Keratinocyte (primary cell): Measurements from ENCODE around the gene KLC3. TPM values are rescaled to one million over a fixed set of nuclear protein-coding genes. Genes with fewer than 3 reads are reported as not detected.

Experiments used
- DNase-seq: peaks from one replicate; pipeline ENCODE4 v3.0.0-alpha.2; 2011; ENCODE audit warnings: low read depth, missing footprints, low spot score
- FAIRE-seq: peaks from 2 replicates; lab custom pipeline; 2011; peaks lifted over from hg19 to GRCh38; lab: Jason Lieb, UNC
- H2AFZ ChIP-seq: 2 replicates; pipeline ENCODE4 v1.6.0; 2012; ENCODE audit warnings: low read length, control low read depth, inconsistent platforms; ENCODE audit not compliant: control insufficient read depth
- H3K27ac ChIP-seq: 2 replicates; pipeline ENCODE4 v1.5.1; 2011; ENCODE audit warnings: low read length; ENCODE audit not compliant: control insufficient read depth, insufficient read depth
- H3K27me3 ChIP-seq: 3 replicates; pipeline ENCODE4 v1.6.0; 2011; ENCODE audit warnings: low read length; ENCODE audit not compliant: control insufficient read depth, insufficient read depth; ENCODE audit errors: extremely low read depth
- H3K36me3 ChIP-seq, 2 experiments: 2 replicates in 1 of 2; 3 replicates in 1 of 2; pipeline ENCODE4 v1.5.1; 2011; ENCODE audit warnings: low read length in 2 of 2, mild to moderate bottlenecking in 1 of 2; ENCODE audit not compliant: control insufficient read depth in 2 of 2, insufficient read depth in 2 of 2; ENCODE audit errors: extremely low read depth in 1 of 2
- H3K4me1 ChIP-seq: 3 replicates; pipeline ENCODE4 v1.5.1; 2011; ENCODE audit warnings: low read length; ENCODE audit not compliant: control insufficient read depth, insufficient read depth; ENCODE audit errors: extremely low read depth
- H3K4me2 ChIP-seq: 3 replicates; pipeline ENCODE4 v1.6.0; 2011; ENCODE audit warnings: low read depth, low read length; ENCODE audit not compliant: control insufficient read depth, insufficient read depth; ENCODE audit errors: extremely low read depth
- H3K4me3 ChIP-seq, 3 experiments: fragments of 200-600 bp in 1 of 3; sonication (generic) in 1 of 3; 2 replicates in 2 of 3; 3 replicates in 1 of 3; pipeline ENCODE4 v1.5.1; 2011 to 2016; ENCODE audit warnings: low read length in 3 of 3, mild to moderate bottlenecking in 3 of 3, control low read depth in 2 of 3, inconsistent platforms in 1 of 3, low read depth in 1 of 3, mixed read lengths in 1 of 3, mixed run types in 1 of 3, moderate library complexity in 1 of 3; ENCODE audit not compliant: control insufficient read depth in 2 of 3, insufficient read depth in 2 of 3; ENCODE audit errors: extremely low read depth in 1 of 3
- H3K79me2 ChIP-seq: 2 replicates; pipeline ENCODE4 v1.6.0; 2012; ENCODE audit warnings: low read length; ENCODE audit not compliant: control insufficient read depth, insufficient read depth
- H3K9ac ChIP-seq: 3 replicates; pipeline ENCODE4 v1.6.0; 2011; ENCODE audit warnings: low read length; ENCODE audit not compliant: control insufficient read depth, insufficient read depth; ENCODE audit errors: extremely low read depth
- H3K9me1 ChIP-seq: 3 replicates; pipeline ENCODE4 v1.6.0; 2011; ENCODE audit warnings: low read length; ENCODE audit not compliant: control insufficient read depth, insufficient read depth; ENCODE audit errors: extremely low read depth
- H3K9me3 ChIP-seq: 2 replicates; pipeline ENCODE4 v1.5.1; 2012; ENCODE audit warnings: low read depth, low read length; ENCODE audit not compliant: control insufficient read depth
- H4K20me1 ChIP-seq: 3 replicates; pipeline ENCODE4 v1.6.0; 2011; ENCODE audit warnings: low read length; ENCODE audit not compliant: control insufficient read depth, insufficient read depth; ENCODE audit errors: extremely low read depth
- CTCF ChIP-seq, 3 experiments: IDR thresholded peaks in 1 of 3; conservative IDR thresholded peaks in 1 of 3; optimal IDR thresholded peaks in 1 of 3; 2 replicates in 2 of 3; 3 replicates in 1 of 3; pipeline versions ENCODE3 to v1.5.1; 2011; ENCODE audit warnings: low read length in 3 of 3, mild to moderate bottlenecking in 3 of 3, moderate library complexity in 2 of 3, control low read depth in 1 of 3, inconsistent platforms in 1 of 3; ENCODE audit not compliant: insufficient read depth in 2 of 3; ENCODE audit errors: extremely low read depth in 1 of 3
- EZH2 ChIP-seq: IDR thresholded peaks from one replicate; pipeline ENCODE4 v1.6.1; 2012; ENCODE audit warnings: inconsistent platforms, mild to moderate bottlenecking, low read length, moderate library complexity
- dilution Hi-C: fragments of 300-500 bp; cut with MboI; formaldehyde crosslinking; loops from one replicate; pipeline ENCODE4 v1.7.0; 2020; ENCODE audit warnings: low sequenced_read_pairs; ENCODE audit not compliant: extremely low pct_ligation_motif_present
- polyA plus RNA-seq, 5 experiments: library from polyadenylated mRNA; depleted of rRNA in 3 of 5; stranded (reverse) in 3 of 5; stranded (forward) in 1 of 5; unstranded in 1 of 5; fragments of >200 nt; gene quantifications; 1 replicate in 1 of 5; 2 replicates in 3 of 5; 3 replicates in 1 of 5; pipeline versions ENCODE4 v1.2.1 to v1.2.3, GENCODE V29; 2011 to 2012; ENCODE audit warnings: missing spikeins in 2 of 5, low read depth in 1 of 5, low replicate concordance in 1 of 5

The KLC3 gene
- polyA plus RNA-seq, 1 donor (not counting 4 experiments of a cell fraction or from before 2014, with no cell fraction given) = 14.7 TPM

GRCh38 chr19:45303269-45304060, 37.1 kb upstream of the KLC3 start:
- Histone ChIP-seq H3K9ac (no peak overlapping the region), H3K4me3 (no peak overlapping the region), H3K27ac (no peak overlapping the region), H3K27me3 (no peaks in the 10 kb centered on the region), H3K9me3 (no peaks in the 10 kb centered on the region), H3K4me2 (no peak overlapping the region), H3K36me3 (peaks cover 5 to 10% of the 10 kb centered on the region in 2 experiments), H3K4me1 (peaks cover 12% of the 10 kb centered on the region), H3K79me2 (no peaks in the 10 kb centered on the region), H2AFZ (no peak overlapping the region), H3K9me1 (no peaks in the 10 kb centered on the region), H4K20me1 (no peaks in the 10 kb centered on the region)
- dilution Hi-C loops = no loop called here
- TF ChIP-seq EZH2 (no peak), CTCF (optimal IDR thresholded peaks at IDR 0.05 in 1 of 3, IDR thresholded peaks at IDR 0.05 in 1 of 3, conservative IDR thresholded peaks at IDR 0.05 in 1 of 3; ENCODE audit: extremely low read depth in 1 of 3, insufficient read depth in 2 of 3, low read length in 3 of 3) (no peak)
- DNase-seq (no peak), FAIRE-seq (no peak)

DNA sequence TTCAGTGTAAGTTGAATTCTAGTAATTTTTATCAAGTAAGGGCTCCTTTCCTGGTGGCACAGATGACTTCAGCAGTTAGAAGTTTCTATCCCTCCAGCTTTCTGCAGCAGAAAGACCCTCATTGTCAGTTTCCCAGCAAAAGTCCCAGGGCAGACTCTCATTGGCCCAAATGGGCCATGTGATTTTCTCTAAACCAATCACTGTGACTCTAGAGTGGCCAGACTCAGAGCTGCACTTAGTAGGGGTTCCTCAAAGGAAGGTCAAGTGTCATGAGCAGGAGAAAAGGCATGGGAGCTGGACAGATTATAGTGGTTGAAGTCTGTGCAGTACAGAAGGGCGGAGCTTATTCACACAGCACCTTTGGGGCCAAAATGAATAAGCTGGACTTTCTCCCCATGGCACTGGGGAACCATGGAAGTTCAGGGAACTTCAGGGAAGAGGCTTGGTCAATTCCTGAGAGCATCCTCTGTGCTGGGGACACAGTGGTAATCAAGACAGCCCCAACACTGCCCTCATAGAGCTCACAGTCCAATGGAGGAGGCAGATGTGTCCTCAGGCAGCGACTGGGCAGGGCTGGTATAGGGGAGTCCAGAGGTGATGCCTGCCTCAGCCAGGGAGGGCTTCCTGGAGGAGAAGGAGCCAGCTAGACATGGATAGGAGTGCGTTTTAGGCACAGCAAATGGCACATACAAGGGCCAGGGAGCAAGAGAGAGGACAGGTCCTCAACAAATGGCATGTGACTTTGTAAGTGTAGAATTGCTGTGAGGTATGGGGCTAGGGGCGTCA, 36.2 kb upstream of the KLC3 start:
- Histone ChIP-seq H3K27me3 (no peaks in the 10 kb centered on the region), H3K9me3 (no peaks in the 10 kb centered on the region), H3K36me3 (peaks cover 5 to 10% of the 10 kb centered on the region in 2 experiments), H4K20me1 (no peaks in the 10 kb centered on the region), H3K4me2 (no peak overlapping the region), H3K79me2 (no peaks in the 10 kb centered on the region), H3K27ac (no peak overlapping the region), H3K4me3 (no peak overlapping the region), H2AFZ (no peak overlapping the region), H3K9me1 (no peaks in the 10 kb centered on the region), H3K4me1 (peaks cover 12% of the 10 kb centered on the region), H3K9ac (no peak overlapping the region)
- dilution Hi-C loops = no loop called here
- DNase-seq (no peak), FAIRE-seq (peak; percentile 20)
- TF ChIP-seq EZH2 = no peak
- no peak for TF ChIP-seq CTCF (optimal IDR thresholded peaks at IDR 0.05 in 1 of 3, IDR thresholded peaks at IDR 0.05 in 1 of 3, conservative IDR thresholded peaks at IDR 0.05 in 1 of 3; ENCODE audit: extremely low read depth in 1 of 3, insufficient read depth in 2 of 3, low read length in 3 of 3)
